Type B pancreatic cell (in vitro differentiated cells): ENCODE measurements around the gene FGF14. TPM values are rescaled to one million over a fixed set of nuclear protein-coding genes. Genes with fewer than 3 reads are reported as not detected.

ENCODE experiments used
- DNase-seq: peaks from one replicate; pipeline ENCODE4 v3.0.0; 2021; ENCODE audit warnings: mixed read lengths; ENCODE audit not compliant: unreplicated experiment; ENCODE audit errors: extremely low spot score
- H3K27ac Mint-ChIP-seq: 2 replicates; pipeline ENCODE4 v1.8.0; 2021; ENCODE audit warnings: mild to moderate bottlenecking, mixed read lengths
- H3K27me3 Mint-ChIP-seq: 2 replicates; pipeline ENCODE4 v1.8.0; 2021; ENCODE audit warnings: mixed read lengths
- H3K36me3 Mint-ChIP-seq: 2 replicates; pipeline ENCODE4 v1.8.0; 2021; ENCODE audit warnings: mixed read lengths
- H3K4me1 Mint-ChIP-seq: one replicate; pipeline ENCODE4 v1.8.0; 2021; ENCODE audit warnings: mixed read lengths; ENCODE audit not compliant: unreplicated experiment
- H3K4me3 Mint-ChIP-seq: 2 replicates; pipeline ENCODE4 v1.8.0; 2021; ENCODE audit warnings: mild to moderate bottlenecking, mixed read lengths
- H3K9me3 Mint-ChIP-seq: 2 replicates; pipeline ENCODE4 v1.8.0; 2021; ENCODE audit warnings: mixed read lengths
- total RNA-seq: library from RNA; stranded (reverse); gene quantifications from 2 replicates; pipeline ENCODE4 v1.2.1, GENCODE V29; 2021; ENCODE audit warnings: low replicate concordance
- TF ChIP-seq, protein P1 (sequence below): fragments of 200-600 bp; sonication (generic); conservative IDR thresholded peaks from 2 replicates; pipeline ENCODE4 v1.5.0; 2021; ENCODE audit warnings: antibody characterized with exemption, mild to moderate bottlenecking

The FGF14 gene
- total RNA-seq, 1 donor from 2014 or later: 4.2 TPM

DNA sequence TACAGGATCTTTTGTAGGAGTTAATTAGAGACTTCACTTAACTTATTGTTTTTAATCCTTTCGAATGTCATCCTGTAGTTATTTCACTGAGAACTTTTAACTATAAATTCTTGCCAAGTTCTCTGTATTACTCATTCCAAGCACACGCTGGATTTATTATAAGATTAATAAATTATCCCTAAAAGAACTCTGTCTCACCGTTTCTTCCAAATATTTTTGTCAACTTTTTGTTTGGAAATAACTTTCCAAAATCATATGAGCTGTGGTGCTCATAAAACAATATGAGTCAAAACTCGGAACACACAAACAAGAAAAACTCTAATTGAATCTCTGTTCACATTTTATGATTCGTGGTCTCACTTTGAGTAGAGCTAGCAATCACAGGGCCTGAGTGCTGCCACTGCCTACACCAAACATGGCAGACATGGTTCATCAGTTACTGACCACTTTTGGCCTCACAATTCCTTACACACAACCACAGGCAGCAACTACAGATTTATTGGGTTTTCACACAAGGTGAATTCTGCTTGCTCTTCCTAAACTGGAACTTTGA lies 412.0 kb downstream of the FGF14 start:
- TF ChIP-seq, protein P1, sequence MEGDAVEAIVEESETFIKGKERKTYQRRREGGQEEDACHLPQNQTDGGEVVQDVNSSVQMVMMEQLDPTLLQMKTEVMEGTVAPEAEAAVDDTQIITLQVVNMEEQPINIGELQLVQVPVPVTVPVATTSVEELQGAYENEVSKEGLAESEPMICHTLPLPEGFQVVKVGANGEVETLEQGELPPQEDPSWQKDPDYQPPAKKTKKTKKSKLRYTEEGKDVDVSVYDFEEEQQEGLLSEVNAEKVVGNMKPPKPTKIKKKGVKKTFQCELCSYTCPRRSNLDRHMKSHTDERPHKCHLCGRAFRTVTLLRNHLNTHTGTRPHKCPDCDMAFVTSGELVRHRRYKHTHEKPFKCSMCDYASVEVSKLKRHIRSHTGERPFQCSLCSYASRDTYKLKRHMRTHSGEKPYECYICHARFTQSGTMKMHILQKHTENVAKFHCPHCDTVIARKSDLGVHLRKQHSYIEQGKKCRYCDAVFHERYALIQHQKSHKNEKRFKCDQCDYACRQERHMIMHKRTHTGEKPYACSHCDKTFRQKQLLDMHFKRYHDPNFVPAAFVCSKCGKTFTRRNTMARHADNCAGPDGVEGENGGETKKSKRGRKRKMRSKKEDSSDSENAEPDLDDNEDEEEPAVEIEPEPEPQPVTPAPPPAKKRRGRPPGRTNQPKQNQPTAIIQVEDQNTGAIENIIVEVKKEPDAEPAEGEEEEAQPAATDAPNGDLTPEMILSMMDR: no peak
- H3K4me3 Mint-ChIP-seq: no peak overlapping the region
- no peaks in the 10 kb centered on the region for H3K36me3 Mint-ChIP-seq
- no peak for DNase-seq
- no peaks in the 10 kb centered on the region for H3K9me3 Mint-ChIP-seq
- H3K4me1 Mint-ChIP-seq: no peaks in the 10 kb centered on the region
- H3K27ac Mint-ChIP-seq: no peak overlapping the region
- peaks cover 5% of the 10 kb centered on the region for H3K27me3 Mint-ChIP-seq

DNA sequence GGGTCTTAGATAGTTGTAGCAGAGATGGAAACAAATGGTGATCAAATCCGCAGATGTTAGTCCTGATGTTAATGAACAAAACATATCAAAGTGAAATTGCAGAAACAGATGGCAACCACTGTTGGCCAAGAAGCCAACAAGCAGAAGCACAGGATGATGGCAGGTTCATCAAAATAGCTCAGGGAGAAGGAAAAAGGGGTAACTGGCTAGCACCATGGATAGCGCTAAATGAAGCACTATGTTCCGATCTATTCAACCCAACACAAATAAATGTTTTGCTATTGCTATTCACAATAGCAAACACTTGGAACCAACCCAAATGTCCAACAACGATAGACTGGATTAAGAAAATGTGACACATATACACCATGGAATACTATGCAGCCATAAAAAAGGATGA lies 413.7 kb downstream of the FGF14 start:
- Mint-ChIP-seq H3K36me3 (no peaks in the 10 kb centered on the region), H3K4me1 (no peaks in the 10 kb centered on the region), H3K9me3 (no peaks in the 10 kb centered on the region), H3K27me3 (peaks cover 5% of the 10 kb centered on the region), H3K27ac (no peak overlapping the region), H3K4me3 (no peak overlapping the region)
- DNase-seq: no peak
- TF ChIP-seq, protein P1: no peak

DNA sequence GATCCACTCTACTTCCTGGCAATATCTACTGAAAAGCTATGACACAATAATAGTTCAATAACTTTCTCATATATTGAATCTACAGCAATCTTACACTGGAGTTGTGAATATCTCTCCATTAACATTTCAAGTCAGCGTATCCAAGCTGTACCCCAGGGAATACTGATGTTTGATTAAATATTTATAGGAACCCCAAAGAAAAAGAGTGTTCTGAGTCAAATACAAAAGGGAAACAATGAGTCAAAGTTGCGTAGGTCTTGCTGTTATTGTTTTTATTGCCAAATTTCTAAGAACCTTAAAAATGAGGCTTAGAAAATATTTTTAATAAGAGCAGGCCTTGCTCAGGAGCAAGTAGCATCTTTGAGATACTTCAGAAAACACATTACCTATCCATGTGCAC lies 415.5 kb downstream of the FGF14 start:
- H3K9me3 Mint-ChIP-seq: no peaks in the 10 kb centered on the region
- no peak overlapping the region for H3K27ac Mint-ChIP-seq
- TF ChIP-seq, protein P1: no peak
- no peak for DNase-seq
- peaks cover 5% of the 10 kb centered on the region for H3K27me3 Mint-ChIP-seq
- no peaks in the 10 kb centered on the region for H3K4me1 Mint-ChIP-seq
- no peak overlapping the region for H3K4me3 Mint-ChIP-seq
- no peaks in the 10 kb centered on the region for H3K36me3 Mint-ChIP-seq

DNA sequence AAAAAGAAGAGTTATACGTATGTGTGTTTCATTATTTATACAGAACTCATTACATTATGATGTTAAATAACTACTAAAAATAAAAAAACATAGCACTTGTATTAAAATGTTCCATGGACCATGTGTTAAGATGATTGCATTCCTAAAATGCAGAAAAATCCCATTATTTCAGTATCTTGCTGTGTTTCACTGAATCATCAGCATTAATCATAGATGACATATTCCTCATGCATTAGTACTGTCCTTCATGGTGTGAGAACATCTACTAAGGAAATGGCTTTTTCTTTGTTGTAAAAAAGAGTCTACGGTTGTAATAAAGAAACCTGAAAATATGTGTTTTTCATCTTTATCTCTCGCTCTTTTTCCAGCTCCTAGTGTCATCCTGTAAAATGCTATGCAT lies 416.5 kb downstream of the FGF14 start:
- no peak for DNase-seq
- H3K4me3 Mint-ChIP-seq: no peak overlapping the region
- no peaks in the 10 kb centered on the region for H3K9me3 Mint-ChIP-seq
- peaks cover 5% of the 10 kb centered on the region for H3K27me3 Mint-ChIP-seq
- H3K36me3 Mint-ChIP-seq: no peaks in the 10 kb centered on the region
- H3K27ac Mint-ChIP-seq: no peak overlapping the region
- H3K4me1 Mint-ChIP-seq: no peaks in the 10 kb centered on the region
- TF ChIP-seq, protein P1: no peak

DNA sequence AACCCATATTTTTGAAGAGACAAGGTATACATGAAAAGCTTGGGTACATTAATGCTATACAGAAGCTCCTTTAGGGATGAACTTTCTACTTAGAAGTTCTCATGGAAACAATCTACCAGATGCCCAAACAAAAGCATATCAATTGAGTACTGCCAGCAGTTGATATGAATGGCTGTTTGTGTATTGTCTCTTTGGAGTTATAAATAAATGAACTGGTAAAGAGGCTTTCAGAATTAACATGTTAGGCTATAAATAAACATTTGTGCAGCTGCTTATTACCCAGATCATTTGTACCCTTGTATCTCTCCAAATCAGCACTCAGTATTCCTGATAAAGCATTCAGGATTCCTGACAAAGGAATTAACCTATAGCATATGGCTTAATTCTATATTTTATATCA lies 418.9 kb downstream of the FGF14 start:
- Mint-ChIP-seq H3K4me1 (no peaks in the 10 kb centered on the region), H3K4me3 (no peak overlapping the region), H3K27me3 (peaks cover 8% of the 10 kb centered on the region), H3K9me3 (no peaks in the 10 kb centered on the region), H3K36me3 (no peaks in the 10 kb centered on the region), H3K27ac (no peak overlapping the region)
- TF ChIP-seq, protein P1: no peak
- DNase-seq: no peak

DNA sequence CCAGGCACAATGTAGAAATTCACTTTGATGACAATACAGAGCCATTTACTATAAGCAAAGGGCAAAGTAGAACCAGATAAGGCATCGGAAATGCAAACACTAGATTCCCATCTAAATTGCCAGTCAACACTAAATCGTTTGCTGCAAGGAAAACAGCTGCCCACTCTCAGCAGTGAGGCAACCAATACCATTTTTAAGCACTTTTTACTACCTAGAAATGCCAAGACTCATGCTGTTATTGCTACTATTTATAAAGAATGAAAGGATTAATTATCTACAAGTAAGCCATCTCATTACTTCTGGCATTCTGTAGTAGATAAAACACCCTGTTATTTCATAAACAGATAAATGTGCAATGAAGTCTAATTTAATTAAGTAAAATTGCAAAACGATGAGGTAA lies 422.0 kb downstream of the FGF14 start:
- no peaks in the 10 kb centered on the region for H3K4me1 Mint-ChIP-seq
- H3K27ac Mint-ChIP-seq: no peak overlapping the region
- no peaks in the 10 kb centered on the region for H3K9me3 Mint-ChIP-seq
- no peaks in the 10 kb centered on the region for H3K36me3 Mint-ChIP-seq
- H3K27me3 Mint-ChIP-seq: peaks cover 3% of the 10 kb centered on the region
- DNase-seq: no peak
- no peak overlapping the region for H3K4me3 Mint-ChIP-seq
- TF ChIP-seq, protein P1: no peak
